ENCODE data around the gene CCR9.
A peak's percentile ranks its signal among the peaks of the same experiment; 100 is the strongest.

CCR9 gene

GRCh38 chr3:45909542-45909941, 23.2 kb downstream of the CCR9 start:
- DNase-seq, result no peak

DNA sequence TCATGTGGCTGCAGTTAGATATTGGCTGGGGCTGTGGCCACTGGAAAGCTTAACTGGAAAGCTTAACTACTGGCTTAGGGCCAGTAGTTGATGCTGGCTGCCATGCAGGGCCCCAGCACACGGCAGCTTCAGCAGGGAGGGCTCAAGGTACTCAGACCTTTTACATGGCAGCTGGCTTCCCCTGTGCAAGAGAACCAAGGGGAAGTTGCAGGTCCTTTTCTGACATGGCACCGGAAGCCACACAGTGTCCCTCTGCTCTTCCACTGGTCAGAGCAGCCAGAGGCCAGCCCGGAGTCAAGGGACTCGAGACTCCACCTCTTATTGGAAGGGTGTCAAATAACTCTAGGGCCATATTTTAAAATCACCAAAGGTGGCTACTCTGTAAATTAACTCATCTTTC, 24.5 kb downstream of the CCR9 start:
- no peak for DNase-seq

GRCh38 chr3:45911511-45912226, 25.3 kb downstream of the CCR9 start:
- no peak for DNase-seq

DNA sequence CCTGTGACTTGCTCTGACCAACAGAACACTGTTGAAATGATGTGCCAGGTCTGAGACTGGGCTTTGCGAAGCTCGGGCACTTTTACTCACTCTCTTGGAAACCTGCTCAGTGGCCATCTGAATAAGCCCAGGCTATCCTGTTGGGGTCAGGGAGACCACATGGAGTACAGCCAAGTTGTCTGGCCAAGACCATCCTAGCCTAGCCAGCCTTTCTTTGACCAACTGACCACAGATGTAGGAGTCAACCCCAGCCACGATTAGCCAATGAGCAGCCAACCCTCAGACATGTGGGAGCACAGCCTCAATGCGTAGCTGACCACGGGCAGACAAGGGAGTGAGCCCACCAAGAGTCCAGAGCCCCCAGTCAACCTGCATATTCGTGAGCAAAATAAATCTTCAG, 26.1 kb downstream of the CCR9 start:
- DNase-seq, result no peak

DNA sequence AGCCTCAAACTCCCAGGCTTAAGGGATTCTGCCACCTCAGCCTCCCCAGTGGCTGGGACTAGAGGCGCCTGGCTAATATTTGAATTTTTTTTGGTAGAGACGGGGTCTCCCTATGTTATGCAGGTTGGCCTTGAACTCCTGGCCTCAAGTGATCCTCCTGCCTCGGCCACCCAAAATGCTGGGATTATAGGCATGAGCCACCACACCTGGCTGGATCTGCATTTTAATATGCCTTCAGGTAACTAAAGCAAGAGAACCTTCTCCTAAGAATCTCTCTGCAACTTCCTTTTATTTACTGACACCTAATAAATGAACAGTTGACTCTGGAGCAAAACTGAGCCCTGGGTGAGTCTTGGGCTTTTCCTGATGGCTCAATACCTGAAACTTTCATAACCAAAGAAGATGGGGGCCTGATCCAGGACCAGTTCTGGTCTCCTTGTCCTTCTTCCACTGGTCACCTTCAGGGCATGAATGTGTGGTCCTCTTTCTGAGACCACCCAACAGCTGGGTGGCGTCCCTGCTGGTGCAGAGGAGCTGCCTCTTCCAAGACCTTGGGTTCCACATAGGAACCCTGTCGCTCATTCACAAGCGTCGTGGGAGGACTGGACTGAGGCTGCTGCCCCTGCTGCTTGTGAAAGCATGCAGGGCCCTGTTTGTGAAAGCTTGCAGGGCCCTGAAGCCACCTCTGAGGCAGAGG, 28.2 kb downstream of the CCR9 start:
- DNase-seq, result no peak

GRCh38 chr3:45915059-45915439, 28.7 kb downstream of the CCR9 start:
- no peak for DNase-seq

DNA sequence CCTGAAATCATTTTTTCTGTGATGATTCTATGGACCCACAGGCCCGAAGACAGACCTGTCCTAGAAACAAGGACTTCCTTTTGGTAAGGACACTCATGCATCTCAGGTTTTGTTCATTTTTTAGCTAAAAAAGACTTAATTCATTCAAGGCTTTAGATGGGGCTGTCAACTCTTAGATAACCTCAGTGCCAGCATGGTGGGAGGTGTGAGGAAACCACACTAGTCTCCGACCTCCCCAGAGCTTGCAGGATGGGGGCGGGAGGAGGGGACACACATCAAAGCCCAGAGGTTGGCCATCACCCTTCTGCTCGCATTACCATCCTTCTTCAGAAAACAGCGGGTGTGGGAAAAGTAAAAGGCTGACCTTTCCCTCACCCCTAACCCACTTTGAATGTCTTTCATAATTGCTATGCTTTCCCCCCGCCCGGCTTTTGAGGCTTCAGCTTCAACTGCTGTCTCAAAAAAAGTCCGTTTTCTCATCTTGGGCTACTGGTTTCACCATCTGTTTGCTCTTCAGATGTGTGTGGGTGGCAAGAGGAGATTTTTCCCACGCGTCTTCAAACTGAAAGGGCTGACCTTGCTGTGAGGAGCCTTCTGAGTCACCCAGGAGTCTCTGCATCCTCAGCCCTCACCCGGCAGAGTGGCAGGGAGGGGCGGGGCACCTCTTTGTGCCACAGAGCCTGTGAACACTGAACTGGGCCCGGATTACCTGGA, 29.3 kb downstream of the CCR9 start:
- DNase-seq, result no peak

DNA sequence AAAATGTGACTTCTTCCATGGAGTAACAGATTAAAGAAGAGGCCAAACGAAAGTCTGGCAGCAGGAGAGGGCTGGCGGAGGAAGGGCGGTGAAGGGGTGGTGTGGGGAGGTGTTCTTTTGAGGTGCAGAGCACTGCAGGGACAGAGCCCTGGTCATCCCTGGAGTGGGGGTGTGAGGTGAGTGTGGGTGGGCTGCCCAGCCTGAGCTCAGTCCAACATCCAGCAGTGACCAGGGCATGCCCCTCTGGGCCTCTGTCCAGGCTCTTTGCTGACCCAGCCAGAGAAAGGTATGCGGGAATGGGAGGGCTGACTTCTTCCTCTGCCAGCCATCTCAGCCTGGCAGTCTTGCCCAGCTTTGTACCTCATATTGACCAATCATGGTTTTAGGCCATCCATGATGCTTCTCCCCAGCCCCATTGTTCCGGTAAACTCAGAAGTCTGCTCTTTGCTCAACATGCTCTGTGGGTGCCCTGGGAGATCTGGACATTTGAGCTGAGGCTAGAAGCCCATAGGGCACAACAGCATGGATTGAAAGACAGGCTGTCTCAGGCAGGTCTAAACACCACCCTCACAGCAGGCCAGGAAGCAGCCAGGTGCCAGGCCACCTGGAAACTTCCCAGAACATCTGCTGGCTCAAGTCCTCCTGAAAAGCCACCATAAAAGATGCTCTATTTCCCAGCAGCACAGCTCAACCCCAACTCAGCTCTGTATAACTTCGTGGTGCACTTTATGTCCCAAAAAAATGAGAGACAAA, 31.0 kb downstream of the CCR9 start:
- DNase-seq, result peak in 1 of 14 donors; percentile 6

- no peak for DNase-seq
Measured at GRCh38 chr3:45921158-45922038, 35.1 kb downstream of the CCR9 start.

- no peak for DNase-seq
Measured at GRCh38 chr3:45922039-45922326, 35.6 kb downstream of the CCR9 start.

DNA sequence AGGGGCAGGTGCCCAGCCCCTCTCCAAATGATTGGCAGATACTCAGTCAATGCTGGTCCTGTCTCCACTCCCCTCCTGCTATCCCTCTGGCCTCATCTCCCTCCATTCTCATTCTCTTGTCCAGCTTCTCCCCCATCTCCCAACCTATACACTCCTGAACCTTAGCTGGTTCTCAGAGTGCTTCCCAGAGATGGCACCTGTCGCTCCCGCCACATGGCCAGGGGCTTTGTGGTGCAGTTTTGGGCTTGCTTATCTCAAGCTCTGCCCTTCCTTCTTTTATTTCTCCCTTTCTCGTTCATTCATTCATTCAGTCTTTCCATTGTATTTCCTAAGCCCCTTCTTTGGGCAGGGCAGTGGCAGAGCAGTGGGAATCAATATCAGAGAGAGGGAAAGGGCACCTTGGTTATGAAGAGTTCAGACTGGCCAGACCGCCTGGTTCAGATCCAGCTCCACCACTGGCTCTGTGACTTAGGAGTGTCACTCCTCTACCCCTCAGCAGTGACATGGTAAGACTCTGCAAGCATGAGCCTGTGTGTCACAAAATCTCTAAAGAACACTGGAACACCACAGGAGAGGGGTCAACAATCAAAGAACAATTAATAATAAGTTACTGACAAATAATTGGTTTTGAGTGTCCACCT, 36.7 kb downstream of the CCR9 start:
- no peak for DNase-seq

- DNase-seq, result no peak
Measured at GRCh38 chr3:45923755-45924154, 37.4 kb downstream of the CCR9 start.

DNA sequence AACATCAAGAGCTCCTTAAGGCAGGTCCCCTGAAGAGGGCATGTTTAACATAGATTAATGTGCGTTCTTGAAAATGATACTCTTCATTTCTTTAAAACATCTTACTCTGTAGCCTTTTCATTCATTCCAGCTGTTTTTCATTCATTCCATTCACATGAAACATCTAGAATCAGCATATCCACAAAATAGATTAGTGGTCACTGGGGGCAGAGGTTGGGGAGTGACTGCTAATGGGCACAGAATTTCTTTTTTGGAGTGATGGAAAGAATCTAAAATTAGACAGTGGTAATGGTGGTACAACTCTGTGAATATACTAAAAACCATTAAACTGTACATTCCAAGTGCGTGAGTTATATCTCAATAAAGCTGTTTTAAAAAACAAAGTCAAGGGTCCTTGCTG, 41.5 kb downstream of the CCR9 start:
- no peak for DNase-seq

DNA sequence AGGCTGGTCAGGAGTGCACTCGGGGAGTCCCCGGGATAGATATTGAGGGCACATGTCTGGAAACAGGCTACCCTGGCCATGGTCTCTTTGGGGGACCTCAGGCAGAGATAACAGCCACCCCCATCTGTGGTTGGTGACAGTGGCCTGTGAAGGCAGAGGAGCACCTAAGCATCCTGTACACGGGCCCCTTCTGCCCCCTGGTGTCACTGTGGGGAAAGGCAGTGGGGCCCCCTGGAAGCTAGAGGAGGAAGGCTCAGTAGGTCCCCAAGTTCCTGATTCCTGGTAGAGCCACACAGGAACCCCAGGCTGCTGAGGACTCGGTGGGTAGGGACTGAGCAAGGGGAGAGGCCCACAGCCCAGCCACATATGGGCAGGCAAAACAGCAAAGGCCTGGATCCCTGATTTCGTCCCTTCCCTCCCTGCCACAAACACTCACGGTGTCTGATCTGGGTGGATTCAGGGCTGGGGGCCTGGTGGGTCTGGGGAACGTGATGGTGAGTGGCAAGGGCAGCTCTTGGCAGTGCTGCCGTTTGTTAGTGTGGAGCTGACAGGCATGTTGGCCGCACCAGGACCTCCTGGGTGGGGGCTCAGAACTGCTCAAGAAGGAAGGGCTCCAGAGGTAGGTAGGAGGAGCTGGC, 42.8 kb downstream of the CCR9 start:
- DNase-seq, result peak in 1 of 14 donors; percentile 8

DNA sequence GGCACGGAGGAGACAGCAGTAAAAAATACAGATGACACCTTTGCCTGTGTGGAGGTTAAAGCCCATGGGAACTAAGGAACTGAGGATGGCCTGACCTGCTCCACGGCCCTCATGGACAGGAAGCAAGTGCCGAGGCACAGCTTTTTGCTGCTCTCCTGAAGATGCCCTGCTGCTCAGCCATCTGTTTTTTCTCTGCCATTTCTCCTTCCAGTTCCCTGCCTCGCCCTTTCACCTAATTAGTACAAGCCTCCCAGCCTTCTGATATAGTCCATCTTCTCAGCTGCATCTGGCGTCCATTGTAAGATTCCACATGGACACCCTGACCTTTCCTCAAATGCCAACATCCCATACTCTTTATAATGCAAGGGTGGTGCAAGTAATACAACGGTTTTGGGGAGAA, 45.2 kb downstream of the CCR9 start:
- peak in 1 of 14 donors; percentile 82 for DNase-seq

GRCh38 chr3:45932112-45932511, 45.8 kb downstream of the CCR9 start:
- no peak for DNase-seq

DNA sequence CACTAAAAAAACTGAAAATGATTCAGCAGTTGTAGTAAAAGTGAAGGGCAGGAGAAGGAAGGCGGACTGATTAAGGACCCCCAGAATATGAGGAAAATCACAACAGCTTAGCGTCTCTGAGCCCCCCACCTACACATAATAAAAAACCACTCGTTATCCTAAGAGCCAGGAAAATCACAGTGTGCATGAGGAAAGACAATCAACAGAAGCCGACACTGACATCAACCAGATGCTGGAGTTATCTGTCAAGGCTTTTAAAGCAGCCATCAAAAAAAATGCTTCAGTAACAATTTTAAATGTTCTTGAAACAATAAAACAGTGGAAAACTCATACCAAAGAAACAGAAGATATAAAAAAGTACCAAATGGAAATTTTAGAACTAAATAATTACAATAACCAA, 47.2 kb downstream of the CCR9 start:
- DNase-seq, result no peak

DNA sequence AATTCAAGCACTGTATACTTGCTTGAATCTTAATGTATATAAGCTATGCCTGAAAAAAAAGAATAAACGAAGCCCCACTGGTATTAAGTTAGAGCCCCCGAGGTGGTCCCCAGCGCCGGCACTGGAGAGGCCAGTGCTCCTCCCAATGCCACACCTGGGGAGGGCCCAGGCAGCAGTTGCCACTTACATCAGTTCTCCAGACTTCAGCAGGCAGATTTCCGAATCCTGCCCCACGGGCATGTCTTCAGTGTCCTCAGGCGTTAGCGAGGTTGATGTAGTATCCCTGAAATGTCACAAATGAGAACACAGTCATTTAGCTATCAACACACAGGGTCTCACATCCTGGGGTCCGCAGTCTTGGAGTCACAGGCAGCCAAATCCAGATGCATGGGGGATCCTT, 49.9 kb downstream of the CCR9 start:
- no peak for DNase-seq

DNA sequence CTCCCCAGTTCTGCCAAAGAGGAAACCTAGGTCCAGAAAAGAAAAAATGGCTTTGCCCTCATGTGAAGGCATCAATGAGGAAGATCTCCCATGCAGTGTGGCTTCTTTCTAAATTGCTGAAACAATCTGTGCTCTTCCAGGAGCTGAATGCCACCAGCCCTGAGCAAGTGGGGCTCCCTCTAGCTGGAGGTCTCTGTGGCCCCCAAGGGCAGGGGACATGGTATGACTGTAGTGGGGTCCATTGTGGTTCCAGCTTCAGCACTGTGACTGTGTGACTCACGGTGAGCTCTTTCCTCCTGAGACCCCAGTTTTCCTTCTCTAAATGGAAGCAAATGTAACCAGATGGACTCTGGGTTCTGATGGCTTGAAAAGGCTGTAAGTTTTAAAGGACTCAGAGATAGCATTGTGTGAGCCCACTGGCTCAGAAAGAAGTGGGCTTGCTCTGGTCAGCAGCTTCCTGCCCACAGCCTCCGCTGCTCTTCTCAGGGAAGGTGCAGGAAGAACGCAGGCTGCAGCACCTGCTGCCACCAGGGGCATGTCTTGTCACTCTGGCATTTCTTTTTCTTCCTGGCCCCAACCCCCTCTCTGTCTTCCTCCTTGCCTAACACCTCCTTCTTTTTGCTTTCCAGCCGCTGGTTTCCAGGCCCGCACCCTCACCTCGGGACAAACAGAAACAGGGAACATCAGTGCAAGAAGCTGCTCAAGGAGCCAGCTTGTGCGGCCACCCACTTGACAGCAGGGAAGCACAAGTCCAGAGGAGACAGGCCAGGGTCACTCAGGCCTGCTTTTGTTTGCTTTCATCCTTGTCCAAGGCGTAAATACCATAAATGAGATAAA, 51.1 kb downstream of the CCR9 start:
- no peak for DNase-seq

GRCh38 chr3:45938043-45938435, 51.7 kb downstream of the CCR9 start:
- DNase-seq, result no peak

Measured in C1 segment of cervical spinal cord (tissue), 14 donors.